ENCODE results near the gene AP3S2.
A peak's percentile ranks its signal among the peaks of the same experiment; 100 is the strongest.
"Not testable (repeated sequence)": the region's sequence is repeated elsewhere in the genome, so short reads cannot be mapped to it uniquely, and the experiment has no call there.

Gene AP3S2

GRCh38 chr15:89903015-89903857, 9.4 kb upstream of the AP3S2 start:
- no peak for DNase-seq

GRCh38 chr15:89900849-89901248, 7.1 kb upstream of the AP3S2 start:
- DNase-seq, result no peak

GRCh38 chr15:89899951-89900567, 6.3 kb upstream of the AP3S2 start:
- DNase-seq, result no peak

- DNase-seq, result no peak
These were observed 5.6 kb upstream of the AP3S2 start for GRCh38 chr15:89899295-89899945.

- peak; percentile 55 for DNase-seq
These were observed 5.0 kb upstream of the AP3S2 start for GRCh38 chr15:89898614-89899294.

GRCh38 chr15:89898146-89898545, 4.4 kb upstream of the AP3S2 start:
- no peak for DNase-seq

GRCh38 chr15:89893027-89893426, 767 bp downstream of the AP3S2 start:
- no peak for DNase-seq

- DNase-seq, result peak; percentile 3
These were observed 5.5 kb downstream of the AP3S2 start for GRCh38 chr15:89888214-89888804.

GRCh38 chr15:89885611-89886010, 8.2 kb downstream of the AP3S2 start:
- no peak for DNase-seq

GRCh38 chr15:89885179-89885578, 8.6 kb downstream of the AP3S2 start:
- DNase-seq, result not testable (repeated sequence)

GRCh38 chr15:89883518-89883917, 10.3 kb downstream of the AP3S2 start:
- no peak for DNase-seq

- DNase-seq, result no peak
These were observed 13.1 kb downstream of the AP3S2 start for GRCh38 chr15:89880727-89881126.

- no peak for DNase-seq
These were observed 15.5 kb downstream of the AP3S2 start for GRCh38 chr15:89878323-89878722.

- no peak for DNase-seq
These were observed 16.7 kb downstream of the AP3S2 start for GRCh38 chr15:89877083-89877425.

GRCh38 chr15:89876396-89877082, 17.3 kb downstream of the AP3S2 start:
- no peak for DNase-seq

- no peak for DNase-seq
These were observed 18.1 kb downstream of the AP3S2 start for GRCh38 chr15:89875741-89876140.

- peak; percentile 63 for DNase-seq
These were observed 18.7 kb downstream of the AP3S2 start for GRCh38 chr15:89874926-89875564.

- DNase-seq, result no peak
These were observed 23.0 kb downstream of the AP3S2 start for GRCh38 chr15:89870688-89871288.

GRCh38 chr15:89870006-89870405, 23.8 kb downstream of the AP3S2 start:
- DNase-seq, result no peak

- DNase-seq, result not testable (repeated sequence)
These were observed 24.3 kb downstream of the AP3S2 start for GRCh38 chr15:89869490-89869889.

GRCh38 chr15:89864958-89865739, 28.6 kb downstream of the AP3S2 start:
- no peak for DNase-seq
